Trophoblast cell (in vitro differentiated cells and primary cell): ENCODE measurements around the gene SECISBP2L.

Experiments
- DNase-seq, 2 donors: peaks; one replicate each; pipeline ENCODE4 v3.0.0-alpha.2; 2016
- H2AFZ ChIP-seq: 2 replicates; pipeline ENCODE4 v1.6.1; 2013; ENCODE audit warnings: low read length, moderate library complexity, mild to moderate bottlenecking; ENCODE audit not compliant: insufficient read depth, poor library complexity
- H2AK5ac ChIP-seq: 2 replicates; pipeline ENCODE4 v1.6.1; 2013; ENCODE audit warnings: mild to moderate bottlenecking, low read length
- H2BK120ac ChIP-seq: 2 replicates; pipeline ENCODE4 v1.6.1; 2013; ENCODE audit warnings: low read length, mild to moderate bottlenecking, moderate library complexity; ENCODE audit not compliant: insufficient read depth, poor library complexity
- H2BK12ac ChIP-seq: 2 replicates; pipeline ENCODE4 v1.6.1; 2013; ENCODE audit warnings: mild to moderate bottlenecking, low read length, moderate library complexity
- H2BK5ac ChIP-seq: 2 replicates; pipeline ENCODE4 v1.6.1; 2013; ENCODE audit warnings: low read length, low read depth, moderate library complexity, mild to moderate bottlenecking; ENCODE audit not compliant: poor library complexity
- H3K14ac ChIP-seq: 2 replicates; pipeline ENCODE4 v1.6.1; 2013; ENCODE audit warnings: mild to moderate bottlenecking, low read length
- H3K18ac ChIP-seq: 2 replicates; pipeline ENCODE4 v1.6.1; 2013; ENCODE audit warnings: mild to moderate bottlenecking, low read length
- H3K23ac ChIP-seq: 2 replicates; pipeline ENCODE4 v1.6.1; 2013; ENCODE audit warnings: low read length
- H3K27ac ChIP-seq: 2 replicates; pipeline ENCODE4 v1.5.1; 2013; ENCODE audit warnings: low read depth, mild to moderate bottlenecking, inconsistent platforms, low read length, moderate library complexity
- H3K27me3 ChIP-seq: 2 replicates; pipeline ENCODE4 v1.6.1; 2013; ENCODE audit warnings: inconsistent platforms, mild to moderate bottlenecking, low read length, moderate library complexity; ENCODE audit not compliant: insufficient read depth
- H3K36me3 ChIP-seq, 2 experiments: 1 replicate in 1 of 2; 2 replicates in 1 of 2; pipeline ENCODE4 v1.6.1; 2013; ENCODE audit warnings: low read length in 2 of 2, mild to moderate bottlenecking in 2 of 2, moderate library complexity in 1 of 2; ENCODE audit not compliant: insufficient read depth in 2 of 2, control insufficient read depth in 1 of 2
- H3K4ac ChIP-seq: 2 replicates; pipeline ENCODE4 v1.6.1; 2013; ENCODE audit warnings: low read depth, mild to moderate bottlenecking, low read length, moderate library complexity
- H3K4me1 ChIP-seq, 2 experiments: 1 replicate in 1 of 2; 2 replicates in 1 of 2; pipeline ENCODE4 v1.6.1; 2013; ENCODE audit warnings: low read length in 2 of 2, mild to moderate bottlenecking in 2 of 2, moderate library complexity in 1 of 2; ENCODE audit not compliant: insufficient read depth in 2 of 2, control insufficient read depth in 1 of 2
- H3K4me2 ChIP-seq: 2 replicates; pipeline ENCODE4 v1.6.1; 2013; ENCODE audit warnings: inconsistent platforms, mild to moderate bottlenecking, low read length, moderate library complexity
- H3K4me3 ChIP-seq: 2 replicates; pipeline ENCODE4 v1.5.1; 2013; ENCODE audit warnings: mild to moderate bottlenecking, low read depth, low read length, inconsistent platforms
- H3K79me1 ChIP-seq: one replicate; pipeline ENCODE4 v1.6.1; 2013; ENCODE audit warnings: low read length
- H3K79me2 ChIP-seq: 2 replicates; pipeline ENCODE4 v1.6.1; 2013; ENCODE audit warnings: low read length, mild to moderate bottlenecking; ENCODE audit not compliant: control insufficient read depth, insufficient read depth, poor library complexity
- H3K9ac ChIP-seq: 2 replicates; pipeline ENCODE4 v1.6.1; 2013; ENCODE audit warnings: mild to moderate bottlenecking, low read length
- H3K9me3 ChIP-seq: 2 replicates; pipeline ENCODE4 v1.6.1; 2013; ENCODE audit warnings: low read depth, mild to moderate bottlenecking, control low read depth, inconsistent platforms, low read length; ENCODE audit not compliant: insufficient read depth
- H4K12ac ChIP-seq: 2 replicates; pipeline ENCODE4 v1.6.1; 2013; ENCODE audit warnings: low read depth, mild to moderate bottlenecking, low read length, moderate library complexity
- H4K8ac ChIP-seq: 2 replicates; pipeline ENCODE4 v1.6.1; 2013; ENCODE audit warnings: low read depth, mild to moderate bottlenecking, low read length, moderate library complexity
- H4K91ac ChIP-seq: one replicate; pipeline ENCODE4 v1.6.1; 2013; ENCODE audit warnings: low read depth, mild to moderate bottlenecking, low read length, moderate library complexity
- WGBS: extraction: QIAGEN DNeasy Blood & Tissue Kit; methylation state at CpG from one replicate; pipeline ENCODE4 v1.1.7; 2013; ENCODE audit warnings: missing lambda C conversion rate; ENCODE audit not compliant: insufficient read length, insufficient coverage; ENCODE audit errors: extremely low coverage; 5-methylcytosine and 5-hydroxymethylcytosine counted together

SECISBP2L gene

GRCh38 chr15:49052662-49053061, 6.4 kb upstream of the SECISBP2L start:
- Histone ChIP-seq H2BK120ac (no peak overlapping the region), H3K79me2 (no peaks in the 10 kb centered on the region), H3K14ac (no peak overlapping the region), H3K27me3 (no peaks in the 10 kb centered on the region), H3K9ac (no peak overlapping the region), H2AFZ (no peak overlapping the region), H3K36me3 (no peaks in the 10 kb centered on the region), H3K4me2 (no peak overlapping the region), H4K91ac (no peak overlapping the region), H4K8ac (no peak overlapping the region), H3K27ac (no peak overlapping the region), H3K4ac (no peak overlapping the region), H3K23ac (no peak overlapping the region), H3K4me3 (no peak overlapping the region), H4K12ac (no peak overlapping the region), H3K4me1 (no peaks in the 10 kb centered on the region), H3K18ac (no peak overlapping the region), H2AK5ac (no peak overlapping the region), H3K79me1 (no peaks in the 10 kb centered on the region), H3K9me3 (peaks cover 4% of the 10 kb centered on the region), H2BK5ac (no peak overlapping the region), H2BK12ac (no peak overlapping the region)
- no CpG with 5 or more reads among the region's 4 CpGs for WGBS
- DNase-seq = no peak

DNA sequence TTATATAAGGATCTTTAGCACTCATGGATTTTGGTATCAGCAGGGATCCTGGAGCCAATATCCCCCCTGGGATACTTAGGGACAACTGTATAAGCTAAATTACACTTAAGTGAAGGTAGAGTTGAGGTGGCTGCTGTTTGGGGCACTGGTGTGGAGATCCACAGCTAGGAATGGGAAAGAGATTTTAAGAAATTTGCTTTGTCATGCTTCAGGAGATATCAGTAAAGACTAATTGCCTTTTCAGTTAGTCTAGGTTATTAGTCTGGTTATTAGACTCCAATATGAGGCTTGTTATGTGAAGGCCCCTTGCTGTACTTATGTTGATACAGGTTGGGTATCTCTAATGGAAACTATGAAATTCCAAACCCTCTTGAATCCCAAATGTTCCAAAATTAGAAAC, 1.2 kb upstream of the SECISBP2L start:
- peaks cover 4% of the 10 kb centered on the region for H3K9me3 ChIP-seq
- peaks cover 0 to 2% of the 10 kb centered on the region in 2 experiments for H3K36me3 ChIP-seq

DNA sequence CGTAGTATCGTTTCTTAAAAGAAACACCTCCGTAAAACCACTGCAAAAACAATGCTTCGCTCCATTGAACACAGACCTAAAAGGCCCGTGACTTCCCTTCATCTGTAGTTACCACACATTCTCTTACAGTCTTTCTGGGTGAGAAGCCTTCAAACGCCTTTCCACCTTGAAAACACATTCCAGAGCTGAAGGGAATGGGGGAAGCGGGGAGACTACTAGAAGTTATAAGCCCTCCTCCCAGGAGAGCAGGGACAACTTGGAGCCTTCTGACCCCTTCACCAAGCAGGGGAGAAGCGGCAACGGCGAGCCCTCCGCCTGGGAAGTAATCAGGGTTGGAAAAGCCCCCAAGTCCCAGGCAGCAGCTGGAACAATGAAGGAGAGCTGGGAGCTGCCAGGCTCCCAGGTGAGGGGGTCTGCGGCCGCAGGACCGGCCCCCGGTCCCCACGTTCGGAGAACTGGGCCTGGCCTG, 461 bp downstream of the SECISBP2L start:
- peak overlapping the region; percentile 90 for H2BK5ac ChIP-seq
- H3K9ac ChIP-seq = peak overlapping the region; percentile 85
- H4K12ac ChIP-seq = peak overlapping the region; percentile 69
- peak overlapping the region; percentile 80 for H2AFZ ChIP-seq
- DNase-seq = peak; percentile 30 to 55
- H3K23ac ChIP-seq = no peak overlapping the region
- H3K4ac ChIP-seq = peak overlapping the region; percentile 71
- H3K36me3 ChIP-seq = peaks cover 0 to 5% of the 10 kb centered on the region in 2 experiments
- H3K79me1 ChIP-seq = peaks cover 5% of the 10 kb centered on the region
- H3K27me3 ChIP-seq = no peaks in the 10 kb centered on the region
- no peaks in the 10 kb centered on the region for H3K4me1 ChIP-seq
- H4K91ac ChIP-seq = peak overlapping the region; percentile 71
- no peak overlapping the region for H2AK5ac ChIP-seq
- peak overlapping the region; percentile 75 for H3K27ac ChIP-seq
- H3K79me2 ChIP-seq = peaks cover 9% of the 10 kb centered on the region
- H3K4me2 ChIP-seq = peak overlapping the region; percentile 69
- H2BK120ac ChIP-seq = peak overlapping the region; percentile 77
- peak overlapping the region; percentile 92 for H3K4me3 ChIP-seq
- H3K14ac ChIP-seq = peak overlapping the region; percentile 88
- peak overlapping the region; percentile 84 for H4K8ac ChIP-seq
- no CpG with 5 or more reads among the region's 17 CpGs for WGBS
- peak overlapping the region; percentile 65 for H3K18ac ChIP-seq
- H3K9me3 ChIP-seq = no peaks in the 10 kb centered on the region
- no peak overlapping the region for H2BK12ac ChIP-seq

More for the DNA sequence above, 1.2 kb upstream of the SECISBP2L start:
- peaks cover 5% of the 10 kb centered on the region for H3K79me1 ChIP-seq
- no peak overlapping the region for H2AK5ac ChIP-seq
- no peak overlapping the region for H3K27ac ChIP-seq
- H3K4me2 ChIP-seq = no peak overlapping the region
- H2AFZ ChIP-seq = no peak overlapping the region
- H3K4ac ChIP-seq = no peak overlapping the region
- no peak overlapping the region for H2BK120ac ChIP-seq
- H3K14ac ChIP-seq = no peak overlapping the region
- H2BK12ac ChIP-seq = no peak overlapping the region
- H4K91ac ChIP-seq = no peak overlapping the region
- no peak overlapping the region for H3K9ac ChIP-seq
- no peak overlapping the region for H3K18ac ChIP-seq
- peaks cover 6% of the 10 kb centered on the region for H3K79me2 ChIP-seq
- no peaks in the 10 kb centered on the region for H3K4me1 ChIP-seq
- no peaks in the 10 kb centered on the region for H3K27me3 ChIP-seq
- no peak overlapping the region for H2BK5ac ChIP-seq
- H3K4me3 ChIP-seq = no peak overlapping the region
- no peak overlapping the region for H4K12ac ChIP-seq
- no peak overlapping the region for H4K8ac ChIP-seq
- no peak overlapping the region for H3K23ac ChIP-seq
- no peak for DNase-seq

- Histone ChIP-seq H3K36me3 (peaks cover 0 to 5% of the 10 kb centered on the region in 2 experiments), H4K8ac (no peak overlapping the region), H4K91ac (no peak overlapping the region), H3K4me1 (no peaks in the 10 kb centered on the region), H2AFZ (no peak overlapping the region), H2BK120ac (no peak overlapping the region), H3K27ac (no peak overlapping the region), H3K18ac (no peak overlapping the region), H3K14ac (no peak overlapping the region), H3K9ac (no peak overlapping the region), H2AK5ac (no peak overlapping the region), H3K23ac (no peak overlapping the region), H3K4ac (no peak overlapping the region), H2BK12ac (no peak overlapping the region), H2BK5ac (no peak overlapping the region), H3K4me3 (no peak overlapping the region), H3K27me3 (no peaks in the 10 kb centered on the region), H4K12ac (no peak overlapping the region), H3K79me1 (peaks cover 5% of the 10 kb centered on the region), H3K79me2 (peaks cover 9% of the 10 kb centered on the region), H3K4me2 (peak overlapping the region; percentile 69), H3K9me3 (no peaks in the 10 kb centered on the region)
- DNase-seq = peak in 1 of 2 donors; percentile 25
- WGBS = no CpG with 5 or more reads among the region's 8 CpGs
These were observed 1.3 kb downstream of the SECISBP2L start for GRCh38 chr15:49044766-49045606.
